GM12892 (cell line): ENCODE measurements around the gene RAB11B.

Source experiments
- POLR2A ChIP-seq: IDR thresholded peaks from 2 replicates; pipeline ENCODE4 v1.6.1; 2011; ENCODE audit warnings: low read depth, low read length, control low read depth
- POLR2AphosphoS5 ChIP-seq: IDR thresholded peaks from 2 replicates; pipeline ENCODE4 v1.6.1; 2011; ENCODE audit warnings: low read depth, low read length, control low read depth
- TAF1 ChIP-seq: IDR thresholded peaks from 2 replicates; pipeline ENCODE4 v1.6.1; 2011; ENCODE audit warnings: low read depth, mild to moderate bottlenecking, control low read depth, low read length, borderline replicate concordance

- TF ChIP-seq POLR2AphosphoS5 (no peak), TAF1 (no peak), POLR2A (no peak)
These were observed 33.1 kb upstream of the RAB11B start for GRCh38 chr19:8357007-8357521.
